ENCODE results near the gene CERS1.

The CERS1 gene

GRCh38 chr19:18895824-18896341 is at the start of gene CERS1:
Gene CERS1 (minus strand): TSS chr19:18896158. CDS start chr19:18896072, 86 bp downstream.
- no peak for DNase-seq

GRCh38 chr19:18945297-18945696 is 49.3 kb upstream of the CERS1 start:
- no peak for DNase-seq

GRCh38 chr19:18943465-18943864 is 47.5 kb upstream of the CERS1 start:
- no peak for DNase-seq

- DNase-seq, result no peak
Observed at GRCh38 chr19:18942692-18943091, 46.7 kb upstream of the CERS1 start.

GRCh38 chr19:18941628-18942354 is 45.8 kb upstream of the CERS1 start:
- no peak for DNase-seq

GRCh38 chr19:18940769-18941627 is 45.0 kb upstream of the CERS1 start, which contains the start of gene HOMER3:
Gene HOMER3 (minus strand): TSS chr19:18941217. CDS start chr19:18938982, 2,235 bp downstream.
- DNase-seq, result peak; percentile 76

- no peak for DNase-seq
Observed at GRCh38 chr19:18939922-18940768, 44.2 kb upstream of the CERS1 start.

GRCh38 chr19:18939163-18939562 is 43.2 kb upstream of the CERS1 start:
- DNase-seq, result no peak

- no peak for DNase-seq
Observed at GRCh38 chr19:18933297-18933696, 37.3 kb upstream of the CERS1 start.

- peak; percentile 85 for DNase-seq
Observed at GRCh38 chr19:18932216-18932841, 36.4 kb upstream of the CERS1 start.

- DNase-seq, result no peak
Observed at GRCh38 chr19:18931316-18932162, 35.6 kb upstream of the CERS1 start.

- no peak for DNase-seq
Observed at GRCh38 chr19:18929311-18929710, 33.4 kb upstream of the CERS1 start.

- DNase-seq, result no peak
Observed at GRCh38 chr19:18928018-18928805, 32.3 kb upstream of the CERS1 start.

- no peak for DNase-seq
Observed at GRCh38 chr19:18924684-18925213, 28.8 kb upstream of the CERS1 start.

- DNase-seq, result no peak
Observed at GRCh38 chr19:18922228-18922985, 26.4 kb upstream of the CERS1 start.

GRCh38 chr19:18921593-18921992 is 25.6 kb upstream of the CERS1 start:
- DNase-seq, result no peak

GRCh38 chr19:18920400-18920799 is 24.4 kb upstream of the CERS1 start:
- DNase-seq, result no peak

GRCh38 chr19:18919900-18920214 is 23.9 kb upstream of the CERS1 start:
- no peak for DNase-seq

GRCh38 chr19:18919086-18919899 is 23.3 kb upstream of the CERS1 start, which contains the start of the genes COPE and DDX49:
Gene COPE (minus strand): TSS chr19:18919387. CDS start chr19:18919348, 39 bp downstream.
Gene DDX49 (plus strand): TSS chr19:18919715. CDS start chr19:18919742, 27 bp downstream.
- peak; percentile 99 for DNase-seq
